ENCODE measurements around the gene DNASE1. TPM values are rescaled to one million over a fixed set of nuclear protein-coding genes. Genes with fewer than 3 reads are reported as not detected.

DNASE1 gene
- total RNA-seq, 2 experiments from 2014 or later = 13.5 to 13.8 TPM

DNA sequence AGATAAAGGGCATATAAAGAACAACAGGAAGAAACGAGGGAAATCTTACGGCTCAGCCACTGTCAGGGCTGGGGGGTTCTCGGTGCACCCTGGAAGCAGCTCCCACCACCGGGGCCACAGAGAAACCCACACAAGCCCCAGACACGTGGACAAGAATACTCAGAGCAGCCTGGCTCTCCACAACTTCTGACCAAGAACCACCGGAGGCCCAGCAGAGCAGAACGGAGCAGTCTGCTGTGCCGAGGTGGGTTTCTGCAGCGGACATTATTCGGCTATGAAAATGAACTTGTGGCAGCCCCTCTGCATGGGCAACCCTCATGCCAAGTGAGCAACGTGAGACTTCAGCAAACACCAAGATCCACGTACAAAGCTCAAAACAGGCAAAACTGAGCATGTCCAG, 6.8 kb downstream of the DNASE1 start:
- DNase-seq = no peak
- peaks cover 48% of the 10 kb centered on the region for H3K36me3 Mint-ChIP-seq (ENCODE audit: low read depth)
- no peak overlapping the region for H3K4me3 Mint-ChIP-seq
- H3K27ac Mint-ChIP-seq = peak overlapping the region; percentile 80
- no peaks in the 10 kb centered on the region for H3K27me3 Mint-ChIP-seq (ENCODE audit: low read depth)
- intact Hi-C loops (cut with micrococcal nuclease) = no loop called here
- no peaks in the 10 kb centered on the region for H3K9me3 Mint-ChIP-seq
- CTCF ChIA-PET = no interaction called here
- H3K4me1 Mint-ChIP-seq (ENCODE audit: low read depth) = peaks cover 4% of the 10 kb centered on the region

DNA sequence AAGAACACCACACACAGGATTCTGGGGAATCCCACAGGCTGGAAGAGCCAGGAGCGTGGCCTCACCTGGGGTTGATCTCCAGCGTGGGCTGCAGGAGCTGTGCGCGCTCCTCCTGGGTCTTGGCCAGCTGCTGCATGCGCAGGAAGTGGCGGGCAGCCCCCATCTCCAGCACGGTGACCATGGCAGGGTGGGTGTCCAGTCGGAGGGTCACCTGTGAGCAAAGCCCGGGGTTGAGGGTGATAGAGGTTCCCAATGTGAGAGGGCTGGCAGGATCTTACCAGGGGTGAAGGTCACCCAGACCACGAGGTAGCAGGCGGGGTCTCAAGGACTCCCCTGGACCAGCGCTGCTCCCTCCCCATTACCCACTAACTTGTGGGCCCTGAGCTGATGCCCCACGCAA, 7.4 kb downstream of the DNASE1 start:
- no peak overlapping the region for H3K4me3 Mint-ChIP-seq
- intact Hi-C loops (cut with micrococcal nuclease) = no loop called here
- no peaks in the 10 kb centered on the region for H3K27me3 Mint-ChIP-seq (ENCODE audit: low read depth)
- peaks cover 45% of the 10 kb centered on the region for H3K36me3 Mint-ChIP-seq (ENCODE audit: low read depth)
- H3K27ac Mint-ChIP-seq = no peak overlapping the region
- CTCF ChIA-PET = interaction anchor here (1.3 kb wide), 1 partner anchor 16 kb away, joined by 5 read pairs; no protein-coding TSS in a partner anchor
- H3K9me3 Mint-ChIP-seq = no peaks in the 10 kb centered on the region
- no peak for DNase-seq
- H3K4me1 Mint-ChIP-seq (ENCODE audit: low read depth) = peaks cover 6% of the 10 kb centered on the region

- H3K4me1 Mint-ChIP-seq (ENCODE audit: low read depth) = peaks cover 4% of the 10 kb centered on the region
- no peak overlapping the region for H3K4me3 Mint-ChIP-seq
- H3K36me3 Mint-ChIP-seq (ENCODE audit: low read depth) = peaks cover 38% of the 10 kb centered on the region
- CTCF ChIA-PET = interaction anchor here (1.3 kb wide), 1 partner anchor 16 kb away, joined by 5 read pairs; no protein-coding TSS in a partner anchor
- no peak overlapping the region for H3K27ac Mint-ChIP-seq
- no peak for DNase-seq
- intact Hi-C loops (cut with micrococcal nuclease) = no loop called here
- H3K27me3 Mint-ChIP-seq (ENCODE audit: low read depth) = no peaks in the 10 kb centered on the region
- H3K9me3 Mint-ChIP-seq = no peaks in the 10 kb centered on the region
Observed at GRCh38 chr16:3662601-3663000, 8.1 kb downstream of the DNASE1 start.

DNA sequence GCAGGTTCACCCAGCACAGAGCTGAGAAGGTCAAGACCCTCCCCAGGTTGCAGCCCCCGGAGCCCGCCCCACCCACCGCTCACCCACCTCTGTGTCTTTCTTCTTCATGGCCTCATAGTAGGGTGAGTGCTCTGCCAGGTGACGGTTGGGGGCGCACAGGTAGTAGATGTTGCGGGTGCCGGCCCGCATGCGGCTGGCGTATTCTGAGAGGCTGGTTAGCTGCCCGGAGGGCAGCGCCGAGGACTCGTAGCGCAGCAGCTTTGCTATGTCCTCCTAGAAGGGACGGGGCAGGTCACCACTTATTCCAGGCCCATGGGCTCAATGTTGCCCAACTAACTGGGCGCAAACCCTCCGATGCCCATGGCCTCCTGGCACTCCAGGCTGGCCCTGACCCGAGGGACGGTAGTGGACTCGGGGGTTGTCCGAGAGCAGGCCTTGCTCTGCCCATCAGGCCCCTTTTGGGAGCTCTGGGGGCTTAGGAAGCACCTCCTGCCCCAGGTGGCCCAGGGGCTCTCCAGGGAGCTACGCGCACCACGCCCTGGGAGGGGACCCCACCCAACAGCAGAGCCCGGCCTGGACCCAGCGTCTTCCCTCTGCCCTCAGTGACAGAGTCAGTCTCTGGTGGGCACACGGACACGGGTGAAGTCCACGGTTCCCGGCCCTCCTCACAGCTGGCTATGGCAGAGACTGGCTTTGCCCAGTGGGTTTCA, 9.9 kb downstream of the DNASE1 start:
- CTCF ChIA-PET = interaction anchor here (0.6 kb wide), 1 partner anchor 36 kb away, joined by 4 read pairs; no protein-coding TSS in a partner anchor
- Mint-ChIP-seq H3K27me3 (ENCODE audit: low read depth) (no peaks in the 10 kb centered on the region), H3K4me3 (no peak overlapping the region), H3K36me3 (ENCODE audit: low read depth) (peaks cover 34% of the 10 kb centered on the region), H3K27ac (no peak overlapping the region), H3K4me1 (ENCODE audit: low read depth) (peaks cover 4% of the 10 kb centered on the region), H3K9me3 (no peaks in the 10 kb centered on the region)
- intact Hi-C loops (cut with micrococcal nuclease) = no loop called here
- no peak for DNase-seq

DNA sequence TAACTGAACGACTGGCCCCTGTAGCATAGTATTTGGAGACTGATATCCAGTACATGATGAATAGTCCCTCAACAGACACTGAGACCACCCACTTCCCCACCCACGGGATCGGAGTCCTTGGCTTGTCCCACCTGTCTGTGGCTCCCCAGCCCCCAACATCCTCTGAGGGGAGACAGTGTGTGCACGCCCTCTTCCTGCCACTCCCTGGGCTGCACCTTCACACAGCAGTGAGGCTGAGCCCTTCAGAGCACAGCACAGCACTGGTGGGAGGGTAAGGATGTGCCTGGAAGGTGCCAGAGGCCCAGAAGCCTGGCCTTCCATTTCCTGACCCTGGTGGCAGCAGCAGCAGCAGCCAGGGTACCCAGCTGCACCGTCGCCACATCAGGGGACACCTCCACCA, 11.0 kb downstream of the DNASE1 start:
- intact Hi-C loops (cut with micrococcal nuclease) = loop anchor here (5.0 kb wide), 1 partner anchor 138 kb away; no protein-coding TSS in a partner anchor
- H3K36me3 Mint-ChIP-seq (ENCODE audit: low read depth) = peaks cover 29% of the 10 kb centered on the region
- H3K27ac Mint-ChIP-seq = peak overlapping the region; percentile 47
- H3K4me3 Mint-ChIP-seq = no peak overlapping the region
- CTCF ChIA-PET = interaction anchor here (0.9 kb wide), 1 partner anchor 21 kb away, joined by 3 read pairs; no protein-coding TSS in a partner anchor
- H3K4me1 Mint-ChIP-seq (ENCODE audit: low read depth) = peaks cover 4% of the 10 kb centered on the region
- peak; percentile 16 for DNase-seq
- no peaks in the 10 kb centered on the region for H3K27me3 Mint-ChIP-seq (ENCODE audit: low read depth)
- H3K9me3 Mint-ChIP-seq = no peaks in the 10 kb centered on the region

GRCh38 chr16:3668626-3669025, 14.1 kb downstream of the DNASE1 start:
- no peak for DNase-seq
- no peak overlapping the region for H3K27ac Mint-ChIP-seq
- H3K4me1 Mint-ChIP-seq (ENCODE audit: low read depth) = peaks cover 4% of the 10 kb centered on the region
- CTCF ChIA-PET = interaction anchor here (0.7 to 0.9 kb wide), 2 partner anchors 188 to 207 kb away, joined by 3 to 6 read pairs; no protein-coding TSS in a partner anchor
- H3K4me3 Mint-ChIP-seq = no peak overlapping the region
- intact Hi-C loops (cut with micrococcal nuclease) = loop anchor here (5.0 kb wide), 1 partner anchor 141 kb away; no protein-coding TSS in a partner anchor
- peaks cover 25% of the 10 kb centered on the region for H3K36me3 Mint-ChIP-seq (ENCODE audit: low read depth)
- no peaks in the 10 kb centered on the region for H3K27me3 Mint-ChIP-seq (ENCODE audit: low read depth)
- no peaks in the 10 kb centered on the region for H3K9me3 Mint-ChIP-seq

GRCh38 chr16:3669082-3669481, 14.6 kb downstream of the DNASE1 start:
- CTCF ChIA-PET = no interaction called here
- H3K9me3 Mint-ChIP-seq = no peaks in the 10 kb centered on the region
- no peaks in the 10 kb centered on the region for H3K27me3 Mint-ChIP-seq (ENCODE audit: low read depth)
- H3K27ac Mint-ChIP-seq = no peak overlapping the region
- intact Hi-C loops (cut with micrococcal nuclease) = loop anchor here (5.0 kb wide), 1 partner anchor 142 kb away; no protein-coding TSS in a partner anchor
- peaks cover 4% of the 10 kb centered on the region for H3K4me1 Mint-ChIP-seq (ENCODE audit: low read depth)
- no peak for DNase-seq
- peaks cover 28% of the 10 kb centered on the region for H3K36me3 Mint-ChIP-seq (ENCODE audit: low read depth)
- no peak overlapping the region for H3K4me3 Mint-ChIP-seq

- peaks cover 4% of the 10 kb centered on the region for H3K4me1 Mint-ChIP-seq (ENCODE audit: low read depth)
- DNase-seq = no peak
- intact Hi-C loops (cut with micrococcal nuclease) = no loop called here
- H3K4me3 Mint-ChIP-seq = no peak overlapping the region
- H3K27ac Mint-ChIP-seq = no peak overlapping the region
- peaks cover 30% of the 10 kb centered on the region for H3K36me3 Mint-ChIP-seq (ENCODE audit: low read depth)
- H3K9me3 Mint-ChIP-seq = no peaks in the 10 kb centered on the region
- CTCF ChIA-PET = no interaction called here
- no peaks in the 10 kb centered on the region for H3K27me3 Mint-ChIP-seq (ENCODE audit: low read depth)
Observed at GRCh38 chr16:3670711-3671110, 16.2 kb downstream of the DNASE1 start.

DNA sequence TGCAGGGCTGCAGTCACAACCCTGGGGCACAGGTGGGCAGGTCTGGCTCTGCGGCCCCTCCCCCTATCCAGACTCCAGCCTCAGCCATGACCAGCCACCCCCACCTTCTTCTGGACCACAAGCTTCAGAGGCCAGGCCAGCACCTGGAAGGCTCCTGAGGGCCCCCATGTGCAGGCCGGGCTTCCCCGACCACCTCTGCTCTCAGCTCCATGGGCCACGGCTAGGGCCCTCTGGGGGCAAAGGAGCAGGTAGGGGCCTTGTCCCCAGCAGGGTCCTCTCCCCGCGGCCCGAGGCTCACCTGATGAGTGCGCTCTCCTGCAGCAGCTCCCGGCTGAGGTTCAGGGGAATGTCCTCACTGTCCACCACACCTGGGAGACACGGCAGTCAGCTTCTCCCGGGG, 16.9 kb downstream of the DNASE1 start:
- CTCF ChIA-PET = interaction anchor here (0.6 kb wide), 1 partner anchor 16 kb away, joined by 3 read pairs; no protein-coding TSS in a partner anchor
- no peak overlapping the region for H3K4me3 Mint-ChIP-seq
- no peaks in the 10 kb centered on the region for H3K27me3 Mint-ChIP-seq (ENCODE audit: low read depth)
- no peak overlapping the region for H3K27ac Mint-ChIP-seq
- H3K9me3 Mint-ChIP-seq = no peaks in the 10 kb centered on the region
- intact Hi-C loops (cut with micrococcal nuclease) = no loop called here
- H3K4me1 Mint-ChIP-seq (ENCODE audit: low read depth) = peaks cover 4% of the 10 kb centered on the region
- no peak for DNase-seq
- H3K36me3 Mint-ChIP-seq (ENCODE audit: low read depth) = peaks cover 30% of the 10 kb centered on the region

GRCh38 chr16:3672571-3673041, 18.1 kb downstream of the DNASE1 start:
- Mint-ChIP-seq H3K4me3 (no peak overlapping the region), H3K36me3 (ENCODE audit: low read depth) (peaks cover 33% of the 10 kb centered on the region), H3K27me3 (ENCODE audit: low read depth) (no peaks in the 10 kb centered on the region), H3K27ac (no peak overlapping the region), H3K4me1 (ENCODE audit: low read depth) (no peaks in the 10 kb centered on the region), H3K9me3 (no peaks in the 10 kb centered on the region)
- intact Hi-C loops (cut with micrococcal nuclease) = no loop called here
- no peak for DNase-seq
- CTCF ChIA-PET = no interaction called here

- Mint-ChIP-seq H3K4me1 (ENCODE audit: low read depth) (no peaks in the 10 kb centered on the region), H3K4me3 (no peak overlapping the region), H3K36me3 (ENCODE audit: low read depth) (peaks cover 38% of the 10 kb centered on the region), H3K27ac (no peak overlapping the region), H3K27me3 (ENCODE audit: low read depth) (no peaks in the 10 kb centered on the region), H3K9me3 (no peaks in the 10 kb centered on the region)
- DNase-seq = no peak
- intact Hi-C loops (cut with micrococcal nuclease) = no loop called here
- CTCF ChIA-PET = no interaction called here
Observed at GRCh38 chr16:3673201-3673600, 18.7 kb downstream of the DNASE1 start.

DNA sequence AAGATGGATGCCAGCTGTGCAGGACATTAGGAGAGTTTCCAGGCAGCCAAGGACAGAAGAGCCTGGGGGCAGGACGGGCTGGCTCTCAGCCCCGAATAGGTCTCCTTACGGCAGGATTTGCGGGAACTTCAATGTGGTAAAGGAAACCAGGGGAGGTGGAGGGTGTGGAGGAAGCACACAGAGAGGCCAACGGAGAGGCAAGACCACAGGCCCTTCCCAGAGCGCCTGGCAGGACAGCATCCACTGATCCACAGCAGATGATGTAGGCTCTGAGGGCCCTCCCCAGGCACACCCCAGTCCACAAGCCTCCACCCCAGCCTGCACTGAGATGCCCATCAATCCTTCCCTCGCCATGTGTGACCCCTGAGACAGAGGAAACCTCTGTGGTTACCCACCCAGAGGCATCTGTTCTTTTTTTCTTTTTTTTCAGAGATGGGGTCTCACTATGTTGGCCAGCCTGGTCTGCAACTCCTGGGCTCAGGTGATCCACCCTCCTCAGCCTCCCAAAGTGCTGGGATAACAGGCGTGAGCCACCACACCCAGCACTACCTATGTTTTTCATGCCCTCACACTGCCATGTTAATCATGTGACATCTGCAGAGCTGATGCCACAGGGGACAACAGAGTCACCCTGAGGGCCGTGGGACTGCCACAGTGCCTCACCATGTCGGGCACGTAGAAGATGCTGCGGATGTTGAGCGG, 19.3 kb downstream of the DNASE1 start:
- Mint-ChIP-seq H3K27me3 (ENCODE audit: low read depth) (no peaks in the 10 kb centered on the region), H3K36me3 (ENCODE audit: low read depth) (peaks cover 40% of the 10 kb centered on the region), H3K4me3 (no peak overlapping the region), H3K4me1 (ENCODE audit: low read depth) (no peaks in the 10 kb centered on the region), H3K9me3 (no peaks in the 10 kb centered on the region), H3K27ac (no peak overlapping the region)
- no peak for DNase-seq
- intact Hi-C loops (cut with micrococcal nuclease) = no loop called here
- CTCF ChIA-PET = no interaction called here
